Prostate gland (tissue), 2 donors: ENCODE data around the gene SV2B.

ENCODE experiments used
- POLR2A ChIP-seq: fragments of 450-650 bp; IDR thresholded peaks from one replicate; pipeline ENCODE4 v1.6.1; 2016; ENCODE audit warnings: antibody characterized with exemption, mild to moderate bottlenecking
- POLR2AphosphoS5 ChIP-seq: sonication (generic); formaldehyde crosslinking; IDR thresholded peaks from one replicate; pipeline ENCODE4 v1.6.1; 2017; ENCODE audit warnings: antibody characterized with exemption
- TF ChIP-seq, protein P1 (sequence below), 4 experiments: fragments of 200-600 bp in 2 of 4; fragments of 450-650 bp in 2 of 4; sonication (generic) in 2 of 4; IDR thresholded peaks; 1 replicate in 3 of 4; 2 replicates in 1 of 4; pipeline ENCODE4 v1.5.1; 2016 to 2019; ENCODE audit warnings: antibody characterized with exemption in 4 of 4, mild to moderate bottlenecking in 2 of 4, moderate library complexity in 2 of 4

DNA sequence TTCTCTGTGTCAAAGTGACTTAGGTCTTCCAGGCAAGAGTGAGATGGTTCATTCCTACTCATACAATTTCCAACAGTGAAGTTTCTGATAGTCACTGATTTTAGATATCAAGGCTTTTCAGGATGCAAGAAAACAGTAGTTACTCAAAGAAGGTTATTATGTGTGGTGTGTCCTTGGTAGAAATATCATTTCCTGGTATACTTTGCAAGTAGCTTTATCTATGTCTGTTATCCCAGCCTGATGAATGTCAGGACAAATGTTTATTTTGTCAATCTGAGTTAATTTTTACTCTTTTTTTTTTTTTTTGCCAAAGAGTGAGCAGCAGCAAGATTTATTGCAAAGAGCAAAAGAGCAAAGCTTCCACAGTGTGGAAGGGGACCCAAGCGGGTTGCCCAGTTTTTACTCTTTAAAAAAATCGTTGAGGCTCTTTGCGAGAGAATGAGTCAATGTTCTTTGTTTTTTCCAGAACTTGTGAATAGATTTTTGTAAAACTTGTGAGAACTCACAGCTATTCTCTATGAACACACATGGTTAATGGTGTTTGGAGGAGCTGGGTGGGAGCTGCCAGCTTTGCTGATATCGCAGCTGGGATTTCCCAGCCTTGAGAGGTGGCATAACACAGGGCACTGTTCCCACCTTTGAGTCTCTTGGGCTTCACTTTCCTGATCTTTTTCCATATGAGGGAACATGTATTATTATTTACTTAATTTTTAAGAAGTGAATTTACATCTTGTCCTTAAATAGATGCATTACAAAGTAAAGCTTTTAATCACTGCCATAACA, 51.9 kb downstream of the SV2B start:
- TF ChIP-seq POLR2A (no peak), POLR2AphosphoS5 (no peak)
- TF ChIP-seq, protein P1, sequence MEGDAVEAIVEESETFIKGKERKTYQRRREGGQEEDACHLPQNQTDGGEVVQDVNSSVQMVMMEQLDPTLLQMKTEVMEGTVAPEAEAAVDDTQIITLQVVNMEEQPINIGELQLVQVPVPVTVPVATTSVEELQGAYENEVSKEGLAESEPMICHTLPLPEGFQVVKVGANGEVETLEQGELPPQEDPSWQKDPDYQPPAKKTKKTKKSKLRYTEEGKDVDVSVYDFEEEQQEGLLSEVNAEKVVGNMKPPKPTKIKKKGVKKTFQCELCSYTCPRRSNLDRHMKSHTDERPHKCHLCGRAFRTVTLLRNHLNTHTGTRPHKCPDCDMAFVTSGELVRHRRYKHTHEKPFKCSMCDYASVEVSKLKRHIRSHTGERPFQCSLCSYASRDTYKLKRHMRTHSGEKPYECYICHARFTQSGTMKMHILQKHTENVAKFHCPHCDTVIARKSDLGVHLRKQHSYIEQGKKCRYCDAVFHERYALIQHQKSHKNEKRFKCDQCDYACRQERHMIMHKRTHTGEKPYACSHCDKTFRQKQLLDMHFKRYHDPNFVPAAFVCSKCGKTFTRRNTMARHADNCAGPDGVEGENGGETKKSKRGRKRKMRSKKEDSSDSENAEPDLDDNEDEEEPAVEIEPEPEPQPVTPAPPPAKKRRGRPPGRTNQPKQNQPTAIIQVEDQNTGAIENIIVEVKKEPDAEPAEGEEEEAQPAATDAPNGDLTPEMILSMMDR (IDR thresholded peaks at IDR 0.05): no peak
